GM18909 (cell line): ENCODE results near the gene GPR89A.
A peak's percentile ranks its signal among the peaks of the same experiment; 100 is the strongest.
"Not testable (repeated sequence)": the region's sequence is repeated elsewhere in the genome, so short reads cannot be mapped to it uniquely, and the experiment has no call there.

Experiments used
- ATAC-seq: cut with Tn5 transposase; IDR thresholded peaks from one replicate; pipeline ENCODE4 v1.9.1; 2021; ENCODE audit warnings: mild to moderate bottlenecking; ENCODE audit not compliant: unreplicated experiment, poor library complexity

Gene GPR89A

DNA sequence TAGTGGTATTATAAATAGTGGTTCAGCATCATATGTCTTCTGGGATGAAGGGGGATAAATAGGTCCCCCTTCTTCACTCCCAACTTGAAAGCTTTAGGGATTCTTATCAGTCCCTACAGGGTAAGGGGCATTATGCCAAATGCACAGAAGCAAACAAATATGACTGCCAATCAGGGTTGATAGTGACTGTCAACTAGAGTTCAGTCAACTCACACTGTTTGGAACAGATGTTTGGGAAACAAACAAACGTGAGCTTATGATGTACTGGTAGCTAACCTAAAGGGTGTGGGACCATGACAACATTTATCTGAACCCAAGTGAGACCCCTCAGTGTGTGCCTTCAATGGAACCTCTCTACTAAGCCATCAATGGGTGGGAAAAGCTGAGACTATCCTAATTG is 65.4 kb downstream of the GPR89A start:
- ATAC-seq = not testable (repeated sequence)

DNA sequence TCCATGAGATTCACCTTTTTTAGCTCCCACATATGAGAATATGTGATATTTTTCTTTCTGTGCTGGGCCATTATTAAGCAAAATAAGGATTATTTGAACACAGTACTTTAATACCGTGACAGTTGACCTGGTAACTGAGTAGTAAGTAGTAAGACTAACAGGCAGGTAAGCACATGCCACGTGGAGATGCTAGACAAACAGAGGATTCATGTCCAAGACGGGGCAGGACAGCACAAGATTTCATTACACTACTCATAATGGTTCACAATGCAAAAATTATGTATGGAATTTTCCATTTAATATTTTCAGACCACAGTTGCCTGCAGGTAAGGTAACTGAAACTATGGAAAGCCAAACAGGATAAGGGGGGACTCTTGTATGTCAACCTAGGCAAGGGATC is 77.1 kb downstream of the GPR89A start:
- not testable (repeated sequence) for ATAC-seq

- ATAC-seq = not testable (repeated sequence)
Measured at GRCh38 chr1:145686078-145686477, 78.3 kb downstream of the GPR89A start.

DNA sequence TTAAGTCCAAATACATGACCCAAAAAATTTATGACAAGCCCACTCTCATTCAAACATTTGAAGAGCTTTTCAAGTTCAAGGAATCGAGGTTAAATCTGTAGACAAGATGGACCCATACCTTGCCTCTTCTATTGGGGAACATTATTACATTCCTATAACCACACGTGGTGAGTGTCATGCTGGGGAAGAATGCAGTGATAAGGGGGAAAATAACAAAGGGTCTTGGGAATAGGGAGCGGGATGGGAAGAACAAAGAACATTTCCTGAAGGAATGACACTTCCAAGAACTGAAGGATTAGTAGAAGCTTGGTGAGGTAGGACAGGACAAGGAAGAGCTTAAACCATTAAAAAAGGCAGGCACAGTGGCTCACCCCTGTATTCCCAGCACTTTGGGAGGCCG is 80.5 kb downstream of the GPR89A start:
- ATAC-seq = no peak

- ATAC-seq = no peak
Measured at GRCh38 chr1:145688924-145689323, 81.1 kb downstream of the GPR89A start.

DNA sequence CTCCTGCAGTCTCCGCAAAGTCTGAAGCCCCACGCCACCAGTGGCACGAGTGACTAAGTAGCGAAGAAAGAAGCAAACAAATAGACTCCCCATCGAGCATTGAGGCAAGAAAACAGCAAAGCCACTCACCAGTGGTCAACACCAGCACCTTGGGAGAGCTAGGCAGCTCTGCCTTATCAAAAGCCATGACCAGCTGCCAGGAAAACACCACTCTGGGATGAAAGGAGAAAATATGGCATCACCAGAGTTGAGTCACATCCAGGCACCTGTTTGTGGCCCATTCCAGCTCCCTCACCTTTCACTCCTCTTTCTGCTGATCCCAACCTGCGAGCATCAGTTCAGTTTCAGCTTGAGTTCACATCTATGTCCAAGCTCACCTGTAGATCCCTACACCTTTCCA is 82.1 kb downstream of the GPR89A start:
- no peak for ATAC-seq

DNA sequence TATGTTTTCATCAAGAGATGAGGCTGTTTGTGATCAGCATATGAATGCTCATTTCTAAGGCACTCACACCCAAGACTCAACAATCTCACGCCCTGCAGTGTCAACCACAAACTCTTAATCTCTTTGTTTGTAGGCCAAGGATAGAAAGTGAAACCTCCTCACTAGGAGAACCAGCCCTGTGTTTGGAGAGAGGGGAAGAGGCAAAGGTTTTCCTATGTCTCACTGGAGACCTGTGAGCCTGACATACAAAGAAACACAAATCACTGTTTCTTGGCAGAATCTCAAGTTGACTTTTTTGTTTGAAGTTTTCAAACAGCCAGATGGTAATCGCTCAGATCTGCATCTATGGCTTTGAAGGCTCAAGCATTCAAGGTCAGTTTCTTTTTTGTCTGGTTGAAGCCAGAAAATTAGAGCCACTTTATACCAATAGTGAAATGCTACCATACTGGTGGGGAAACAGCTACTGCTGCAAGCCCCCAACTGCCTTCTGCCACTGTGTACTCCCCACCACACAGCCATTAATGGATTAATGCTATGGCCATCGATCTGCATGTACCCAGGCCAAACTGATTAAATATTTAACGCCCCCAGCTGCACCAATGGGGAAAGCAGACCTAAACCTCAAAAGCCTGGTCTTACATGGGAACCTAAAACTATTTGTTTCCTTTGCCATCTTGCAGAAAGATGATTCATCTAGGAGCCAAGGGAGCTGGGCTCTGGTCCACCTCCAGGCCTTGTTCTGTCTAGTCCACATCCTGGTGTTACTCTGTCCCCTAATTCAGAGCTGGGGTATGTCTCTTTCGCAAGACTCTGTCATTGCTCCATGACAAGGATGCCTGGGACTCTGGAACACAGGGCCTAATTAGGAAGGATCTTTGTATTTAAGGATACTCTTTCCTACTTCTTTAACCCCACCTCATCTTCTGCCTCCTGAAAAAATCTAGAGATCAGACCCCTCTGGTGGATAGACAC is 83.1 kb downstream of the GPR89A start:
- peak; percentile 74 for ATAC-seq

- no peak for ATAC-seq
Measured at GRCh38 chr1:145692785-145693443, 85.1 kb downstream of the GPR89A start.

DNA sequence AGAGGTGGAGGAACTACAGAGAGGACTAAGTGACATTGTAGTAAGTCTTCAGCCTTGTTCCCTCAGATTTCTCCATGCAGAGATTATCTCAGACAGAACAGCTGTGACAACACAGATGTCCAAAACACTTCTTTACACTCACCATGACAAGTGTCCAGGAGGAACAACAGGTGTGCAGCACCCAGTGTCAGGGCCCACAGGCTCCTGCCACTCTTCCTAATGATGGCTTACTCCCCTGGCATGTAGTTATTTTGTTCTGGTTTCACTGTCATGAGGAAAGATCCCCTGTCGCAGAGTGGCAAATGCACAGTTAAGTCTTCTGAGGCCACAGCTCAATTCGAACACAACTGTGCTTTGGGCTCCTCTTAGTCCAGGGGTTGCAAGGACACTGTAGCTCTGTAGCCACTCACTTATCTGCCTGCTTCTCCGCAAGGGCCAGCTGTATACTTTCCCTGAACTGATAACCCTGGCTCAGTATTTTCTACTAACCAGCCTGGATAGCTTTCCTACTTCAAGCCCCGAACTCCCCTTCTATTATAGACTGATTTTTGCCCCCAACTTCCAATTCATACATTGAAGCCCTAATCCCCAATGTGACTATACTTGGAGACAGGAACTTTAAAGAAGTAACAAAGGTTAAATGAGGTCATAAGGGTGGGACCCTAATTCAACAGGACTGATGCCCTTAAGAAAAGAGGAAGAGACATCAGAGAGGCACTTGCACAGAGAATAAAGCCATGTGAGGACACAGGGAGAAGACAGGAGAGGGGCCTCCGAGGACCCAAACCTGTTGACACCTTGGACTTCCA is 88.2 kb downstream of the GPR89A start:
- ATAC-seq = no peak

GRCh38 chr1:145696630-145696960 is 88.8 kb downstream of the GPR89A start:
- ATAC-seq = no peak

GRCh38 chr1:145701306-145701862 is 93.6 kb downstream of the GPR89A start:
- ATAC-seq = no peak

GRCh38 chr1:145702052-145702451 is 94.3 kb downstream of the GPR89A start:
- ATAC-seq = no peak

GRCh38 chr1:145702826-145703225 is 95.0 kb downstream of the GPR89A start:
- no peak for ATAC-seq

GRCh38 chr1:145705622-145706021 is 97.8 kb downstream of the GPR89A start:
- ATAC-seq = no peak

GRCh38 chr1:145706086-145706664 is 98.4 kb downstream of the GPR89A start:
- ATAC-seq = no peak

- no peak for ATAC-seq
Measured at GRCh38 chr1:145707183-145707867, 99.5 kb downstream of the GPR89A start, which contains the start of gene PDZK1. Gene PDZK1 (minus strand): TSS chr1:145707368. CDS start chr1:145688021, 19,347 bp downstream.

- no peak for ATAC-seq
Measured at GRCh38 chr1:145708063-145708462, 100.3 kb downstream of the GPR89A start.

GRCh38 chr1:145710291-145711027 is 102.7 kb downstream of the GPR89A start:
- no peak for ATAC-seq

DNA sequence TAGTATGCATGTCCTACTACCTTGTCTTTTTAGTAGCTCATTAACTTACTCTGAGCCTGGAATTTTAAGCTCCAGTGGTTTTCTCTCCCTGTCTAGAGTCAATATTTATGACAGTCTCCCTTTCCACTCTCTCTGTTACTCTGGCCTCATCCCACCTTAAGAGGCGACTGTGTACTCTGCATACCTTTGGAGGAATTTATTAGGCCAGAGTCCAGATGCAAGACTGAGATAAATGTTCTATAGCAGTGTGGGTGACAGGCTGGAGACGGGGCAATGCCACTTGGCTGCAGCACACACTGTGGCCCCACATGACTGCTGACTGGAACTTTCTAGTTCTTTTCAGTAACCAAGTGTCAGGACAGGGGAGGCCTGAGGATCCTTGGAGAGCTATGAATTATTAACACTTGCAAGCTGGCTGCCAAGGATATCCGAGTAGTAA is 103.4 kb downstream of the GPR89A start:
- no peak for ATAC-seq
